ENCODE results near the gene FOXO6.

DNA sequence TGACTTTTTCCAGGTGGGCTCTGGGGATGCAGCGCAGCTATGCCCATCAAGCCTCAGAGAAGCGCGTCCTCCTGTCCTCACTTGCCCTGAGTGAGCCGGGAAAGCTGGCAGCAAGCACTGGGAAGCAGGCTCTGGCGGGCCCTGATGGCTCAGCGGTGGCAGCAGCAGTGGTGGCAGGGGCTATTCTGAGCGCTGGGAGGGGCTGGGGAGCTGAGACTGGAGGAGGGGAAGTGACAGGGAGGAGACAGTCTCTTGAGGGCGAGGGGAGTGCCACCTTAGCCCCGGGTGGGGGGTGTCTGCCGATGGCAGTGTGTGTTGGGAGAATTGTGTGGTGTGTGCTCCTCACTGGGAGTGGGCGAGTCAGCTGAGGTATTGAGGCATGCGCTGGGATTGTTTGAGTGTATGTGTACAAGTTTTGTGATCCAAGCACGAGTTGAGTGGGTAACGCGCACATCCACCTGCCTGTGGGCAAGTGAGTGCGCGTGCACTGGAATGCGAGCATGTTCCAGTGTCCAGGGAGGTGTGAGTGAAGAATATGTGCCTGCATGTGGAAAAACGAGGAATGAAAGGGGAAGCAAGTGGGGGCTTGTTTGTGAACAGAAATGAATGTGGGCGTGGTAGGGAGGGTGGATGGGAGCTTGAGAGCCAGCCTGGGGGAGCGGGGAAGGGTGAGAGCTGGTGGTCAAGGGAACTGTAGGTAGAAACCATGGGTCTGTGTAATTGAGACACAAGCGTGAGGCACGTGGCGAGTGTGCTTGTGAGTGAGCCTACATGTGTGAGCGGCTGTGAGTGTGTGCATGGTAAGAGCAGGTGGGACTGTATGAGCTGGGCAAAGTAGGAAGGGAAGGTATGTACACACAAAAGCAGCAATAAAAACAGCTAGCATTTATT lies 2.9 kb upstream of the FOXO6 start:
- TF ChIP-seq, protein P1, sequence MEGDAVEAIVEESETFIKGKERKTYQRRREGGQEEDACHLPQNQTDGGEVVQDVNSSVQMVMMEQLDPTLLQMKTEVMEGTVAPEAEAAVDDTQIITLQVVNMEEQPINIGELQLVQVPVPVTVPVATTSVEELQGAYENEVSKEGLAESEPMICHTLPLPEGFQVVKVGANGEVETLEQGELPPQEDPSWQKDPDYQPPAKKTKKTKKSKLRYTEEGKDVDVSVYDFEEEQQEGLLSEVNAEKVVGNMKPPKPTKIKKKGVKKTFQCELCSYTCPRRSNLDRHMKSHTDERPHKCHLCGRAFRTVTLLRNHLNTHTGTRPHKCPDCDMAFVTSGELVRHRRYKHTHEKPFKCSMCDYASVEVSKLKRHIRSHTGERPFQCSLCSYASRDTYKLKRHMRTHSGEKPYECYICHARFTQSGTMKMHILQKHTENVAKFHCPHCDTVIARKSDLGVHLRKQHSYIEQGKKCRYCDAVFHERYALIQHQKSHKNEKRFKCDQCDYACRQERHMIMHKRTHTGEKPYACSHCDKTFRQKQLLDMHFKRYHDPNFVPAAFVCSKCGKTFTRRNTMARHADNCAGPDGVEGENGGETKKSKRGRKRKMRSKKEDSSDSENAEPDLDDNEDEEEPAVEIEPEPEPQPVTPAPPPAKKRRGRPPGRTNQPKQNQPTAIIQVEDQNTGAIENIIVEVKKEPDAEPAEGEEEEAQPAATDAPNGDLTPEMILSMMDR (conservative IDR thresholded peaks at IDR 0.05 in 1 of 2, IDR thresholded peaks at IDR 0.05 in 1 of 2; ENCODE audit: low read depth in 1 of 2, low read length in 2 of 2), result no peak
- no peak for TF ChIP-seq EZH2 (IDR thresholded peaks at IDR 0.05; ENCODE audit: low read length, missing control alignments)

All from fibroblast of lung (primary cell).